IPS-15b (cell line): ENCODE data around the gene CD164.

ENCODE experiments used
- H3K27me3 ChIP-seq: one replicate; pipeline ENCODE4 v1.6.1; 2013; ENCODE audit warnings: low read length; ENCODE audit not compliant: control insufficient read depth, insufficient read depth
- H3K36me3 ChIP-seq: one replicate; pipeline ENCODE4 v1.6.1; 2013; ENCODE audit warnings: low read length; ENCODE audit not compliant: control insufficient read depth, insufficient read depth
- H3K4me1 ChIP-seq: one replicate; pipeline ENCODE4 v1.6.1; 2013; ENCODE audit warnings: mild to moderate bottlenecking, low read length; ENCODE audit not compliant: control insufficient read depth, insufficient read depth
- H3K4me3 ChIP-seq: one replicate; pipeline ENCODE4 v1.5.1; 2013; ENCODE audit warnings: low read depth, low read length
- H3K9ac ChIP-seq: one replicate; pipeline ENCODE4 v1.6.1; 2013; ENCODE audit warnings: low read depth, mild to moderate bottlenecking, low read length
- H3K9me3 ChIP-seq: one replicate; pipeline ENCODE4 v1.6.1; 2013; ENCODE audit warnings: mild to moderate bottlenecking, low read length; ENCODE audit not compliant: control insufficient read depth, insufficient read depth

The CD164 gene

DNA sequence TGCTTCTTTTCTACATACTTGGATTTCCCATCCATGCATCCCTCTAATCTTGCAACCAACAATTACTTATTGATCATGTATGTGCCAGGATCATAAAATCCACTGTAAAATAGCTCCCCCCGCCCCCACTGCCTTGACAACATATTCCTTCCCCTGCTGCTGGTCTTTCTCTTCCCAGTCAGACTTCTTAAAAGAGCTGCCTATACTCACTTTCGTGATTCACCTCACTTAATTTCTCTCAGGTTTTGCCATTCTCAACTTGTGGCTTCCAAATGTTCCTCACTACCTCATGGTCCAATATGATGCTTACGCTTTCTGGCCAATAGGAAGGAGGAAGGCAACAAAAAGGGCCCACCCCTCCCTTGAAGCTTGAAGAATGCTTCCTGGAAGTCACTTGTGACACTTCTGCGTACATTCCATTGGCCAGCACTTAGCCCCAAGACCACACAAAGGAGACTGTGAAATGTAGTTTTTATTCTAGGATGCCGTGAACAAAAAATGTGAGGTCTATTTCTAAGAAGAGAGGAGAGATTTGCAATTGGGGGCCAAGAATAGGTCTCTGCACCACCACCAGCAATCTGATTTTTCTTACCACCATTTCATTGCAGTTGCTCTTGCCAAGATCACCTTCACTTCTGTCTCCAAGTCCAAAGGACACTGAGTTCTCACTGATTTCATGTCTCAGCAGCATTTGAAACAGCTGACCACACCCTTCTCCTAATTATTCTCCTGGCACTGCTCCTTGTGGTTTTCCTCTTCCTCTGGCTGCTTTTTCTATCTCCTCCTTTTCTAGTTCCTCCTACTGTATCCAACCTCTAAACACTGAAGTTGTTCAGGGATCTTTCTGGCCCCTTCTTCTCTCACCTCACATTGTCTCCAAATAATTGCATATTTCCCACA lies 30.8 kb downstream of the CD164 start:
- Histone ChIP-seq H3K27me3 (no peaks in the 10 kb centered on the region), H3K9ac (no peak overlapping the region), H3K9me3 (no peaks in the 10 kb centered on the region), H3K4me3 (no peak overlapping the region), H3K4me1 (no peaks in the 10 kb centered on the region), H3K36me3 (no peaks in the 10 kb centered on the region)

DNA sequence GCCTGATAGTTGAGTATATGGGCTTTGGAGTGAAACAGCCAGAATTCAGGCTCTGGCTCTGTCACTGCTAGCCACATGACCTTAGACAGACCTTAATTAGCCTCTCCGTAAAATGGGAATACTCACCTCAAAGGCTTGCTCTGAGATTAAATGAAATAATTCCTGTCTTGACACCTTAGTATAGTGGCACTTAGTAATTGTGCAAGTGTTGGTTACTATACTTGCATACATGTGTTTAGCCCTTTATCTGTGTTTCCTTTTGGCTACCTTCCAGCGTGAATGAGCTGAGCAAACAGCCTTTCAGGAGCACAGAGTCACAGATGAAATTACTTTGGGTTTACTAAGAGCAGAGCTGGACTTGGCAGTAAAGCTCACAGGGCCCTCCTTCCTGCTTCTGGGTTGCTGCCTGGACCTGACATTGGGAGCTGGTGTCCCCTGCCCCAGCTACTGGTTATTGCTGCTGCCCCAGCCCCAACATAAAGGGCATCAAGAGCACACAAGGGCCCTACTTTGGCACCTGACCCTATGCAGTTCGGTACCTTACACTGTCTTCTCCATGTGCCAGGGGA lies 32.8 kb downstream of the CD164 start:
- no peak overlapping the region for H3K4me3 ChIP-seq
- H3K27me3 ChIP-seq, result no peaks in the 10 kb centered on the region
- H3K9ac ChIP-seq, result no peak overlapping the region
- no peaks in the 10 kb centered on the region for H3K9me3 ChIP-seq
- H3K4me1 ChIP-seq, result no peaks in the 10 kb centered on the region
- no peaks in the 10 kb centered on the region for H3K36me3 ChIP-seq

DNA sequence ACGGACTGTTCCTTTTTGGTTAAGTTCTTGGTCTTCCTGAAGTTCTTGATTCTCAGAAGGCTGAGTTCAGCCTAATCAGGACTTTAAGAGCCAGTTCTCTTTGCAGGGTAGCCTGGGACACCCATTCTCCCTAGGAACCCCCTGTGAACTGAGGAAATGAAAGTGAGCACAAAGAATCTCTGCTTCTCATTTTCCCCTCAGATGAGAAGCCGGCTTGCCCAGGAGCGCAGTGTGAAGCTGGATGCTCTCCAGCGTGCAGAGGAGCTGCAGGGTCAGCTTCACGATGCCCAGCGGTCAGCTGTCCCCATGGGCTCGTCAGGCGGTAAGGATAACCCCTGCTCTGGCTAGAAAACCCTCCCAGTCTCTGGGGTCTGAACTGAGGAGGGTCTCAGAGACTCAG lies 34.0 kb downstream of the CD164 start:
- no peaks in the 10 kb centered on the region for H3K27me3 ChIP-seq
- no peak overlapping the region for H3K4me3 ChIP-seq
- H3K9ac ChIP-seq, result no peak overlapping the region
- H3K9me3 ChIP-seq, result no peaks in the 10 kb centered on the region
- H3K4me1 ChIP-seq, result no peaks in the 10 kb centered on the region
- H3K36me3 ChIP-seq, result no peaks in the 10 kb centered on the region

DNA sequence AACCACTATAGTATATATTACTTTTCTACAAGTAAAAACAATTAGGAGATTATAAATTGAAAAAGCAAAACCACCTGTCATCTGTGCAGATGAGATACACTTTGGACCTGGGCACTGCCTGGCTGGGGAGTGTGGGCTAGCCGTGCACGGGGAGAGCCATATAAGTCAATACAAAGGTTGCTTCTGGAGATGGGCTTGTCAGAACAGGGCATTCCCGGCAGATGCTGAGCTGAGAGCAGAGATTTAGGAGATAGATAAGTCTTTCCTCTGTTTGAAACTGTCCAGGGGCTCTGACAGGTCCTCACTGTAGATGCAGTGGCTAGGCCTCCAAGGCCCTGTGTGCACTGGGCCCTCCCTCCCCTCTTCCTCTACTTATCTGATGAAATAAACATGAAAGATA lies 34.5 kb downstream of the CD164 start:
- no peaks in the 10 kb centered on the region for H3K27me3 ChIP-seq
- H3K4me1 ChIP-seq, result no peaks in the 10 kb centered on the region
- no peak overlapping the region for H3K4me3 ChIP-seq
- no peaks in the 10 kb centered on the region for H3K9me3 ChIP-seq
- no peaks in the 10 kb centered on the region for H3K36me3 ChIP-seq
- no peak overlapping the region for H3K9ac ChIP-seq

GRCh38 chr6:109345986-109346385 lies 36.3 kb downstream of the CD164 start:
- no peaks in the 10 kb centered on the region for H3K9me3 ChIP-seq
- no peak overlapping the region for H3K4me3 ChIP-seq
- no peaks in the 10 kb centered on the region for H3K27me3 ChIP-seq
- no peak overlapping the region for H3K9ac ChIP-seq
- no peaks in the 10 kb centered on the region for H3K36me3 ChIP-seq
- H3K4me1 ChIP-seq, result no peaks in the 10 kb centered on the region

- H3K4me3 ChIP-seq, result no peak overlapping the region
- H3K9me3 ChIP-seq, result no peaks in the 10 kb centered on the region
- no peaks in the 10 kb centered on the region for H3K4me1 ChIP-seq
- no peaks in the 10 kb centered on the region for H3K36me3 ChIP-seq
- H3K27me3 ChIP-seq, result no peaks in the 10 kb centered on the region
- H3K9ac ChIP-seq, result no peak overlapping the region
Observed at GRCh38 chr6:109344226-109344625, 38.0 kb downstream of the CD164 start.

- Histone ChIP-seq H3K9me3 (no peaks in the 10 kb centered on the region), H3K4me3 (no peak overlapping the region), H3K36me3 (no peaks in the 10 kb centered on the region), H3K27me3 (no peaks in the 10 kb centered on the region), H3K4me1 (no peaks in the 10 kb centered on the region), H3K9ac (no peak overlapping the region)
Observed at GRCh38 chr6:109343518-109343917, 38.7 kb downstream of the CD164 start.

DNA sequence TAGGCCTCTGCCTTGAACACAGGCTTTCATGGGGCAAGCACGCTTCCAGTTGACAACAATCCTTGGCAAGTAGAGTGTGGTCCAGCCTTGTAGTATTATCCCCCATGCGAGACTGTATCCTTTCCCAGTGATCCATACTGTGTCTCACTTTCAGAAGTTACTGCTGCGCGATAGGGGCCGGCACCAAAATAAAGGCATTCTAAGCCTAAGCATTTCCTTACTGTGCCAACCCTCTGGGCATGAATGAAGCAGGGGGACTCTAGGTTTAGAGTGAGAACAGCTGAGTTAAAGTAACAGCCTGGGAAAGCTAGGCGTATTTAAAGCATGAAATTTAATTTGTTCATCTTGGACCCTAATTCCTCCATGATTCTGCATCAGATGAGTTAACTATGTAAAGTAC lies 39.4 kb downstream of the CD164 start:
- Histone ChIP-seq H3K36me3 (no peaks in the 10 kb centered on the region), H3K9me3 (no peaks in the 10 kb centered on the region), H3K4me3 (no peak overlapping the region), H3K4me1 (no peaks in the 10 kb centered on the region), H3K9ac (no peak overlapping the region), H3K27me3 (no peaks in the 10 kb centered on the region)

- H3K27me3 ChIP-seq, result no peaks in the 10 kb centered on the region
- H3K9ac ChIP-seq, result no peak overlapping the region
- H3K4me1 ChIP-seq, result no peaks in the 10 kb centered on the region
- no peaks in the 10 kb centered on the region for H3K9me3 ChIP-seq
- no peaks in the 10 kb centered on the region for H3K36me3 ChIP-seq
- H3K4me3 ChIP-seq, result no peak overlapping the region
Observed at GRCh38 chr6:109342506-109342905, 39.8 kb downstream of the CD164 start.

- no peak overlapping the region for H3K4me3 ChIP-seq
- H3K36me3 ChIP-seq, result no peaks in the 10 kb centered on the region
- no peaks in the 10 kb centered on the region for H3K27me3 ChIP-seq
- no peak overlapping the region for H3K9ac ChIP-seq
- no peaks in the 10 kb centered on the region for H3K4me1 ChIP-seq
- no peaks in the 10 kb centered on the region for H3K9me3 ChIP-seq
Observed at GRCh38 chr6:109340811-109341210, 41.5 kb downstream of the CD164 start.

- Histone ChIP-seq H3K9ac (no peak overlapping the region), H3K36me3 (no peaks in the 10 kb centered on the region), H3K4me3 (no peak overlapping the region), H3K9me3 (no peaks in the 10 kb centered on the region), H3K4me1 (no peaks in the 10 kb centered on the region), H3K27me3 (no peaks in the 10 kb centered on the region)
Observed at GRCh38 chr6:109339906-109340678, 42.2 kb downstream of the CD164 start.
